GM12872 (cell line): ENCODE measurements around the gene BEAN1.

Source experiments
- CTCF ChIP-seq: IDR thresholded peaks from 3 replicates; pipeline ENCODE4 v1.5.1; 2011; ENCODE audit warnings: low read depth, mild to moderate bottlenecking, low read length, moderate library complexity; ENCODE audit not compliant: insufficient read depth

BEAN1 gene

GRCh38 chr16:66440271-66440802 is 13.2 kb downstream of the BEAN1 start:
- no peak for TF ChIP-seq CTCF

DNA sequence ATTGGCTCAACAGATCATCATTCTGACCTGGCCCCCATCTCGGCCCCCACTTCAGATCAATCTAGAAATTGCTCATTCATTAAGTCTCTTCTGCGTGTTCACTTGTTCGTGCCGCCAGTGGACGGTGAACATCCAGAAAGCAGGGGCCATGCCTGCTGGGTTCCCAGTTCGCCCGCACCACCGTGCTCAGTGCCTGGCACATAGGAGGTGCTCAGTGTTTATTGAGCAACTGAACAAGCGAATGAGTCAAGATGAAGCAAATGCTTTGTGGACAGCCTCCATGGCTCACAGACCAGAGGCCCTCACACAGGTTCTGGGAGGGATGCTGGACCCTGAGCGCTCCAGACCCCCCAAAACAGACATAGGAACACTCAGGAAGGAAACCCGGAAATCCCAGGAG is 13.9 kb downstream of the BEAN1 start:
- TF ChIP-seq CTCF, result no peak

GRCh38 chr16:66441586-66442375 is 14.7 kb downstream of the BEAN1 start:
- no peak for TF ChIP-seq CTCF

DNA sequence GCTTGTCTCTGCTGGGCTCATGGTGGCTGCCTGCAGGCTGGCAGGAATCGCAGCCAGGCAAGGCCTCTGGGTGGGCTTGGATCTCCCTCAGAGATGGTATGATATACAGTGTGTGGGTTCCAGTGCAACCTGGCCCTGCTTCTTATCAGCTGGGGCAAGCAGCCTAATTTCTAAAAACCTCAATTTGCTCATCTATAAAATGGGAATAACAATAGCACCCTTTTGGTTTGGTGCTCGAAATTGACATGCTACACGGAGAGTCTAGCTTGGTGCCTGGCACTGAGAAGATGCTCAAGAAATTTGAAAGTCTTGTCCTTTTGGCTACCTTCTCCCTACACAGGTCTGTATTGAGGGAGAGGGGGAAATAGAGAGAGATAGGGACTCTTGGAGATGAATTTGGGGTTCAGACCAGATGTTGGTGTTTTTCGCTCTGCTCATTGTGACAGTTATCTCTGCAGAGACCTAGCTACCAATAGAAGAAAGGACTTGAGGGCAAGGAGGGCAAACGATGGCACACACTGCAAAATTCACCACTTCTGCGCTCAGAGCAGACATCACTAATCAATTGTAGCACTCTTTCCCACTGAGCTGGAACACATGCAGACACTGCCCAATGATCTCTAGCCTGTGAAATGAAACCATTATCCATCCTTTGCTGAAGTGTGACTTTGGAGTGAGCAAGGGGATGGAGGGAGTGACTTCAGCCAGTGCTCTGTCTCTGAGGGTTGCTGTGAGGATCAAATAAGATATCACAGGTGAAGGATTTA is 15.6 kb downstream of the BEAN1 start:
- no peak for TF ChIP-seq CTCF

DNA sequence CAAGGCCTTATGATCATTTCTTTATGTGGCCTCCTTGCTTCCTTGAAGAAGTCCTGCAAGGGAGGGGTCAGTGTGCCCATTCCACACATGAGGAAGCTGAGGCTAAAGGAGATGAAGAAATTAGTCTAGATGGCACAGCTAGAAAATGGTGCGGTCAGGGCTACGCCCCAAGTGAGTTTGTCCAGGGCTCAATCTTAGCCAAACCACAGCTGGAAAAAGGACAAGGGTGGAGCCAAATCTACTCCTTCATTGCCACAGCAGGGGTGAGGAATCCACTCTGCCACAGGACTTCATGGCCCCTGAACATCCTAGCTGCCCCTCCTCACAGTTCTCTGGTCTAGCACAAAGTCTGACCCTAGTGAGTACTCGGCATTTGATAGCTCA is 16.2 kb downstream of the BEAN1 start:
- TF ChIP-seq CTCF, result no peak

GRCh38 chr16:66444049-66444481 is 17.0 kb downstream of the BEAN1 start:
- TF ChIP-seq CTCF, result no peak

DNA sequence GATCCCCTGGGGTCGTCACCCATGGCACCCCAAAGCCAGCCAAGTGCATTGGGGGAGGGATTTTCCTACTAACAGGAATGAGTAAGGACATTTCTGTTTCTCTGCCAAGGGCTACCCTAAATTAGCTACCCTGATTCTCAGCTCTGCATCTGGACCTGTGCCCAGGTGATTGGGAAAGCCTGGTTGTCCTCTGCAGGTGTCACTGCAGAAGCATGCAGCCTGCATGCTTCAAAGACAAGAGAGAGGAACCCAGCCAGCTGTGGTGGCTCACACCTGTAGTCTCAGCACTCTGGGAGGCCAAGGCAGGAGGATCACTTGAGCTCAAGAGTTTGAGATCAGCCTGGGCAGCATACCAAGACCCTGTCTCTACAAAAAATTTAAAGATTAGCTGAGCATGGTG is 19.6 kb downstream of the BEAN1 start:
- TF ChIP-seq CTCF, result no peak
